ENCODE data around the gene FBXW8. TPM values are rescaled to one million over a fixed set of nuclear protein-coding genes. Genes with fewer than 3 reads are reported as not detected.

Gene FBXW8
- total RNA-seq, 2 experiments from 2014 or later: 6.6 to 7.3 TPM

DNA sequence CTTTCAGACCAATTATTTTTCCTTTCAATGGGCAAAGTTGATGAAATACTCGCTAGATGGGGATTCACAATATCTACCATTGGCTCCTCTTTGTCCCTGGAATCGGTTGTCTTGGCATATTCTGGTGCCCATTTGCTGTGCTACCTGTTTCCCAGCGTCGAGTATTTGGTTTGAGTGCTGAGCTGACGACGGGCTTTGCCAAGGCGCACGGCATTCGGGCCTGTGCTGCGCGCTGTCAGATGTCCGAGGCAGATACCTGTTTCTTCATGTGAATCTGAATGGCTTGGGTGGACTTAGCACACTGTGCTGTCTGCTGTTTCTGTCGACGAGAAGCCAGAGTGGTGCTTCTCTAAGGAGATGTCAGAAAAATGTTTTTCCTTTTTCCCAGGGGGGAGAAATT lies 107.5 kb downstream of the FBXW8 start:
- CTCF ChIA-PET: no interaction called here

DNA sequence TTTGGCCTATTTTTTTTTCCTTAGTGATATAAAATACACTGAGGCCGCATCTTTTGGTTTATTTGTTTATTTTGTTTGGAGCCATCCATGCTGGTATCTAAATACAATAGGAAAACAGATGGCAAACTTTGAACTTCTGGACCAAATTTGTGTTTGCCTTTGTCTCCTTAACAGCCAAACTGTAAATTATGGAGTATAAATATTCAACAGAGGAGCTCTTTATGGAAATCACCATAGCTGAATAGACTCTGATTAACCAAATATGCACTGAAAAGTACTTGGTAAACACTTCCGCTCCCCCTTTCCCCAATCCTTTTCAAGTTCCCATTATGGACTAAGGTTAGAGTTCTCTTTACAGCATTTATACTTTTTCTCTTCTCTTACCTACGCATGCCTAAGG lies 107.9 kb downstream of the FBXW8 start:
- H3K27ac ChIP-seq (ENCODE audit: low read depth in 1 of 2, low read length in 2 of 2): no peak overlapping the region
- TF ChIP-seq, protein P1, sequence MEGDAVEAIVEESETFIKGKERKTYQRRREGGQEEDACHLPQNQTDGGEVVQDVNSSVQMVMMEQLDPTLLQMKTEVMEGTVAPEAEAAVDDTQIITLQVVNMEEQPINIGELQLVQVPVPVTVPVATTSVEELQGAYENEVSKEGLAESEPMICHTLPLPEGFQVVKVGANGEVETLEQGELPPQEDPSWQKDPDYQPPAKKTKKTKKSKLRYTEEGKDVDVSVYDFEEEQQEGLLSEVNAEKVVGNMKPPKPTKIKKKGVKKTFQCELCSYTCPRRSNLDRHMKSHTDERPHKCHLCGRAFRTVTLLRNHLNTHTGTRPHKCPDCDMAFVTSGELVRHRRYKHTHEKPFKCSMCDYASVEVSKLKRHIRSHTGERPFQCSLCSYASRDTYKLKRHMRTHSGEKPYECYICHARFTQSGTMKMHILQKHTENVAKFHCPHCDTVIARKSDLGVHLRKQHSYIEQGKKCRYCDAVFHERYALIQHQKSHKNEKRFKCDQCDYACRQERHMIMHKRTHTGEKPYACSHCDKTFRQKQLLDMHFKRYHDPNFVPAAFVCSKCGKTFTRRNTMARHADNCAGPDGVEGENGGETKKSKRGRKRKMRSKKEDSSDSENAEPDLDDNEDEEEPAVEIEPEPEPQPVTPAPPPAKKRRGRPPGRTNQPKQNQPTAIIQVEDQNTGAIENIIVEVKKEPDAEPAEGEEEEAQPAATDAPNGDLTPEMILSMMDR (IDR thresholded peaks at IDR 0.05): no peak
- ATAC-seq (ENCODE audit: poor library complexity): no peak
- H3K9me3 ChIP-seq (ENCODE audit: control insufficient read depth in 1 of 2, insufficient read depth in 1 of 2, low read length in 2 of 2): peaks cover 8 to 9% of the 10 kb centered on the region in 2 experiments
- POLR2A ChIA-PET: no interaction called here
- DNase-seq: no peak
- Mint-ChIP-seq H3K9me3 (peaks cover 3% of the 10 kb centered on the region), H3K27me3 (no peaks in the 10 kb centered on the region), H3K4me1 (ENCODE audit: low read depth) (no peaks in the 10 kb centered on the region), H3K4me3 (no peak overlapping the region), H3K36me3 (ENCODE audit: low read depth) (peaks cover 80% of the 10 kb centered on the region), H3K27ac (no peak overlapping the region)
- H3K4me3 ChIP-seq (ENCODE audit: low read length): no peak overlapping the region
- CTCF ChIA-PET: no interaction called here
- no peaks in the 10 kb centered on the region for H3K27me3 ChIP-seq (ENCODE audit: control insufficient read depth in 1 of 2, insufficient read depth in 2 of 2, low read length in 2 of 2)
- H3K36me3 ChIP-seq (ENCODE audit: insufficient read depth, low read length): peaks cover 37% of the 10 kb centered on the region
- H3K4me1 ChIP-seq (ENCODE audit: insufficient read depth, low read length): no peaks in the 10 kb centered on the region
- intact Hi-C loops (cut with DNase I, micrococcal nuclease): no loop called here

More for the DNA sequence above, 107.5 kb downstream of the FBXW8 start:
- H3K9me3 Mint-ChIP-seq: peaks cover 5% of the 10 kb centered on the region
- no peaks in the 10 kb centered on the region for H3K4me1 Mint-ChIP-seq (ENCODE audit: low read depth)
- no peak overlapping the region for H3K27ac ChIP-seq (ENCODE audit: low read depth in 1 of 2, low read length in 2 of 2)
- no peaks in the 10 kb centered on the region for H3K27me3 ChIP-seq (ENCODE audit: control insufficient read depth in 1 of 2, insufficient read depth in 2 of 2, low read length in 2 of 2)
- TF ChIP-seq, protein P1 (IDR thresholded peaks at IDR 0.05): no peak
- H3K36me3 ChIP-seq (ENCODE audit: insufficient read depth, low read length): peaks cover 35% of the 10 kb centered on the region
- no peak overlapping the region for H3K27ac Mint-ChIP-seq
- peaks cover 8 to 9% of the 10 kb centered on the region in 2 experiments for H3K9me3 ChIP-seq (ENCODE audit: control insufficient read depth in 1 of 2, insufficient read depth in 1 of 2, low read length in 2 of 2)
- no peak for ATAC-seq (ENCODE audit: poor library complexity)
- H3K36me3 Mint-ChIP-seq (ENCODE audit: low read depth): peaks cover 82% of the 10 kb centered on the region
- no peaks in the 10 kb centered on the region for H3K4me1 ChIP-seq (ENCODE audit: insufficient read depth, low read length)
- H3K4me3 Mint-ChIP-seq: no peak overlapping the region
- POLR2A ChIA-PET: no interaction called here
- intact Hi-C loops (cut with DNase I, micrococcal nuclease): no loop called here
- DNase-seq: no peak
- H3K4me3 ChIP-seq (ENCODE audit: low read length): no peak overlapping the region
- H3K27me3 Mint-ChIP-seq: no peaks in the 10 kb centered on the region

DNA sequence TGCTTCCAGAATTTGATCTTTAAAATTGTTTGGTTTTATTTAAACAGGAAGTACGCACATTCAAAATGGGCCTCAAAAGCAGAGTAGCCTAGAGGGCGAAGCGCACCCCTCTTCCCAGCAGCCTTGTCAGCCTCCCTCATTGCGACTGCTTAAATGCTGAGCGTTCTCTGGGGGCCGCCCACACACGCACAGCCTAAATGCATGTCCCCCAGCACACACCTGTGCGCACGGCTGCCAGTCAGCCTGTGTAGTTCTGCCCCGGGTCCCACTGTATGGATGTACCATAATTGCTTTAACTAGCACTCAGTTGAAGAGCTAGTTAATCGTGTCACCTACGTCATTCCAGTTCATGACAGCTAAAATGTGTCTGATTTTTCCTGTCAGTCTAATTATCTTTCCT lies 109.1 kb downstream of the FBXW8 start:
- intact Hi-C loops (cut with DNase I, micrococcal nuclease): no loop called here
- no peaks in the 10 kb centered on the region for H3K4me1 ChIP-seq (ENCODE audit: insufficient read depth, low read length)
- H3K4me3 Mint-ChIP-seq: no peak overlapping the region
- TF ChIP-seq, protein P1 (IDR thresholded peaks at IDR 0.05): no peak
- no peak overlapping the region for H3K27ac ChIP-seq (ENCODE audit: low read depth in 1 of 2, low read length in 2 of 2)
- H3K27me3 ChIP-seq (ENCODE audit: control insufficient read depth in 1 of 2, insufficient read depth in 2 of 2, low read length in 2 of 2): no peaks in the 10 kb centered on the region
- no peak for DNase-seq
- peaks cover 76% of the 10 kb centered on the region for H3K36me3 Mint-ChIP-seq (ENCODE audit: low read depth)
- H3K27me3 Mint-ChIP-seq: no peaks in the 10 kb centered on the region
- H3K36me3 ChIP-seq (ENCODE audit: insufficient read depth, low read length): peaks cover 38% of the 10 kb centered on the region
- H3K9me3 ChIP-seq (ENCODE audit: control insufficient read depth in 1 of 2, insufficient read depth in 1 of 2, low read length in 2 of 2): peaks cover 0 to 4% of the 10 kb centered on the region in 2 experiments
- ChIA-PET POLR2A (no interaction called here), CTCF (no interaction called here)
- no peak overlapping the region for H3K4me3 ChIP-seq (ENCODE audit: low read length)
- no peak overlapping the region for H3K27ac Mint-ChIP-seq
- no peak for ATAC-seq (ENCODE audit: poor library complexity)
- H3K4me1 Mint-ChIP-seq (ENCODE audit: low read depth): no peaks in the 10 kb centered on the region
- H3K9me3 Mint-ChIP-seq: no peaks in the 10 kb centered on the region

Data from CD4-positive, alpha-beta T cell (primary cell).